K562 (cell line): ENCODE data around the gene RBFOX1.

Experiments
- CHCHD3 ChIP-seq: fragments of 250-450 bp; sonication (Bioruptor Pico); IDR thresholded peaks from 2 replicates; pipeline ENCODE4 v2.1.2; 2022; ENCODE audit warnings: mild to moderate bottlenecking
- NCOA2 ChIP-seq, 2 experiments: fragments of 450-650 bp; IDR thresholded peaks; 2 replicates each; pipeline ENCODE4 v1.6.1; 2018; ENCODE audit warnings: mild to moderate bottlenecking in 2 of 2, moderate library complexity in 1 of 2; ENCODE audit not compliant: partially characterized antibody in 2 of 2
- ZBTB17 ChIP-seq: fragments of 450-650 bp; formaldehyde crosslinking; IDR thresholded peaks from 2 replicates; pipeline ENCODE4 v1.4.0; 2020; ENCODE audit warnings: mild to moderate bottlenecking
- TF ChIP-seq, protein P1 (sequence below): sonication (generic); formaldehyde crosslinking; IDR thresholded peaks from 2 replicates; pipeline ENCODE4 v1.9.0; 2022; ENCODE audit warnings: mild to moderate bottlenecking, missing genetic modification reagents
- TF ChIP-seq, protein P2 (sequence below), 3 experiments: fragments of 200-800 bp in 1 of 3; sonication (Bioruptor generic) in 1 of 3; sonication (generic) in 1 of 3; formaldehyde crosslinking in 1 of 3; IDR thresholded peaks; 2 replicates each; pipeline versions ENCODE4 v1.6.1 to v1.8.0; 2016 to 2022; ENCODE audit warnings: mild to moderate bottlenecking in 2 of 3, missing compliant biosample characterization in 2 of 3, missing genetic modification characterization in 2 of 3, missing genetic modification reagents in 1 of 3
- TF ChIP-seq, protein P3 (sequence below), 3 experiments: IDR thresholded peaks in 2 of 3; conservative IDR thresholded peaks in 1 of 3; 2 replicates each; pipeline ENCODE4 v1.5.1; 2011 to 2012; ENCODE audit warnings: low read length in 3 of 3, mild to moderate bottlenecking in 3 of 3, control low read depth in 2 of 3, improper control_type of control experiment in 1 of 3, inconsistent platforms in 1 of 3, low read depth in 1 of 3, mixed read lengths in 1 of 3, moderate library complexity in 1 of 3; ENCODE audit not compliant: insufficient read depth in 2 of 3

DNA sequence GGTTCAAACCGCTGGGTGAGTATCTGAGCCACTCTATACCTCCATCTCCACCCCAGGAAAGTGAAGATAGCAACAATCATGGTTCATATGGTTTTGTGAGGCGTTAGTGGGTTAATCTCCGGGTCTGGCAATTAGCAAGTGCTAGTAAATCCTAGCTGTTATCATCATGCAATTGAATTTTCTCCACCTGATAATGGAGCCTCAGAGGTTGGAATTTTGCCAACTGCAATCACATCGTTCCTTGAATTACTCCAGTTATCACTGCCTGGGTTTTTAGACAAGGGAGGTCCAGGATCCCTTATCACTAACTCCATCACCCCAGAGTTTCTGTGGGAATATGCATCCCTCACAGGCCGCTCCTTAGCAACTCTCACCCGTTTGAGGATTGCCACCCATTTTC lies 311.5 kb downstream of the RBFOX1 start:
- TF ChIP-seq, protein P1, sequence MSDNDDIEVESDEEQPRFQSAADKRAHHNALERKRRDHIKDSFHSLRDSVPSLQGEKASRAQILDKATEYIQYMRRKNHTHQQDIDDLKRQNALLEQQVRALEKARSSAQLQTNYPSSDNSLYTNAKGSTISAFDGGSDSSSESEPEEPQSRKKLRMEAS = no peak
- TF ChIP-seq CHCHD3 (CRISPR knock-in tag) (no peak), ZBTB17 (no peak), NCOA2 (IDR thresholded peaks at IDR 0.05; ENCODE audit: partially characterized antibody in 2 of 2) (no peak)
- TF ChIP-seq, protein P2, sequence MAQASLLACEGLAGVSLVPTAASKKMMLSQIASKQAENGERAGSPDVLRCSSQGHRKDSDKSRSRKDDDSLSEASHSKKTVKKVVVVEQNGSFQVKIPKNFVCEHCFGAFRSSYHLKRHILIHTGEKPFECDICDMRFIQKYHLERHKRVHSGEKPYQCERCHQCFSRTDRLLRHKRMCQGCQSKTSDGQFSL (CRISPR knock-in tag; IDR thresholded peaks at IDR 0.05) = no peak
- TF ChIP-seq, protein P2 (tag; IDR thresholded peaks at IDR 0.05) = no peak
- TF ChIP-seq, protein P3, sequence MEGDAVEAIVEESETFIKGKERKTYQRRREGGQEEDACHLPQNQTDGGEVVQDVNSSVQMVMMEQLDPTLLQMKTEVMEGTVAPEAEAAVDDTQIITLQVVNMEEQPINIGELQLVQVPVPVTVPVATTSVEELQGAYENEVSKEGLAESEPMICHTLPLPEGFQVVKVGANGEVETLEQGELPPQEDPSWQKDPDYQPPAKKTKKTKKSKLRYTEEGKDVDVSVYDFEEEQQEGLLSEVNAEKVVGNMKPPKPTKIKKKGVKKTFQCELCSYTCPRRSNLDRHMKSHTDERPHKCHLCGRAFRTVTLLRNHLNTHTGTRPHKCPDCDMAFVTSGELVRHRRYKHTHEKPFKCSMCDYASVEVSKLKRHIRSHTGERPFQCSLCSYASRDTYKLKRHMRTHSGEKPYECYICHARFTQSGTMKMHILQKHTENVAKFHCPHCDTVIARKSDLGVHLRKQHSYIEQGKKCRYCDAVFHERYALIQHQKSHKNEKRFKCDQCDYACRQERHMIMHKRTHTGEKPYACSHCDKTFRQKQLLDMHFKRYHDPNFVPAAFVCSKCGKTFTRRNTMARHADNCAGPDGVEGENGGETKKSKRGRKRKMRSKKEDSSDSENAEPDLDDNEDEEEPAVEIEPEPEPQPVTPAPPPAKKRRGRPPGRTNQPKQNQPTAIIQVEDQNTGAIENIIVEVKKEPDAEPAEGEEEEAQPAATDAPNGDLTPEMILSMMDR (IDR thresholded peaks at IDR 0.05 in 2 of 3, conservative IDR thresholded peaks at IDR 0.05 in 1 of 3; ENCODE audit: insufficient read depth in 2 of 3, low read depth in 1 of 3, low read length in 3 of 3) = no peak
